Osteoblast (primary cell): ENCODE measurements around the gene MASP1. TPM values are rescaled to one million over a fixed set of nuclear protein-coding genes. Genes with fewer than 3 reads are reported as not detected.

Experiments used
- DNase-seq: peaks from one replicate; pipeline ENCODE4 v3.0.0; 2011; ENCODE audit warnings: low spot score, mixed read lengths; ENCODE audit not compliant: insufficient read length; ENCODE audit errors: missing footprints
- H2AFZ ChIP-seq: 2 replicates; pipeline ENCODE4 v1.6.0; 2011; ENCODE audit warnings: mild to moderate bottlenecking, low read length
- H3K27ac ChIP-seq: 2 replicates; pipeline ENCODE4 v1.5.1; 2011; ENCODE audit warnings: mild to moderate bottlenecking, low read depth, low read length, moderate library complexity
- H3K27me3 ChIP-seq: 2 replicates; pipeline ENCODE4 v1.6.0; 2012; ENCODE audit warnings: mild to moderate bottlenecking, control low read depth, inconsistent platforms, low read length, moderate library complexity; ENCODE audit not compliant: insufficient read depth
- H3K36me3 ChIP-seq: 2 replicates; pipeline ENCODE4 v1.5.1; 2011; ENCODE audit warnings: mild to moderate bottlenecking, low read length, control low read depth, moderate library complexity; ENCODE audit not compliant: insufficient read depth
- H3K4me1 ChIP-seq: 2 replicates; pipeline ENCODE4 v1.5.1; 2011; ENCODE audit warnings: mild to moderate bottlenecking, low read length, control low read depth, moderate library complexity; ENCODE audit not compliant: insufficient read depth
- H3K4me2 ChIP-seq: 2 replicates; pipeline ENCODE4 v1.6.0; 2011; ENCODE audit warnings: mild to moderate bottlenecking, low read length; ENCODE audit not compliant: insufficient read depth
- H3K4me3 ChIP-seq: fragments of 200-600 bp; sonication (generic); 3 replicates; pipeline ENCODE4 v1.5.1; 2012; ENCODE audit warnings: mild to moderate bottlenecking, low read length, inconsistent platforms; ENCODE audit not compliant: insufficient read depth
- H3K79me2 ChIP-seq: 2 replicates; pipeline ENCODE4 v1.6.0; 2012; ENCODE audit warnings: mild to moderate bottlenecking, low read length, control low read depth, inconsistent platforms; ENCODE audit not compliant: insufficient read depth
- H3K9me3 ChIP-seq: 2 replicates; pipeline ENCODE4 v1.5.1; 2011; ENCODE audit warnings: low read depth, low read length, control low read depth
- H4K20me1 ChIP-seq: 2 replicates; pipeline ENCODE4 v1.6.0; 2012; ENCODE audit warnings: mild to moderate bottlenecking, low read length, control low read depth; ENCODE audit not compliant: insufficient read depth
- total RNA-seq: library from RNA; depleted of rRNA; stranded (reverse); fragments of >200 nt; gene quantifications from 2 replicates; pipeline ENCODE4 v1.2.3, GENCODE V29; 2012
- TF ChIP-seq, protein P1 (sequence below): IDR thresholded peaks from 2 replicates; pipeline ENCODE4 v1.5.1; 2011; ENCODE audit warnings: mild to moderate bottlenecking, low read depth, low read length, moderate library complexity; ENCODE audit errors: extremely low read depth

Gene MASP1
- total RNA-seq, 1 donor = 1.4 TPM

DNA sequence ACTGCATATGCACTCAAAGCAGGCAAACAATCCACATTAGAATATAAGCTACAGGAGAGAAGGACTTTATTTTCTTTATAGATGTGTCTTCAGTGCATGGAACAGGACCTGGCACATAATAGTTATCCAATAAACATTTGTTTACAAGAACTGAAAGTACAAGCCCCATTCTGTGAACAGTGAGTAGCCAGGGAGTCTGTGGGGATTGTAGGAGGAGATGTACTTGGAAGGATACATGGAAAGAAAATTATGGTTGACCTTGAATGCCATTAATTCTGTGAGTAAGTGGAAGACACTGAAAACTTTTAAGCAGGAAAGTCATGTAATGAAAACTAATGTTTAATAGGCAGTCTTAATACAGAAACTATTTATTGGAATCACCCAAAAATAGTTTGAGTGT, 28.3 kb downstream of the MASP1 start:
- Histone ChIP-seq H4K20me1 (no peaks in the 10 kb centered on the region), H3K9me3 (no peaks in the 10 kb centered on the region), H3K4me3 (no peak overlapping the region), H3K4me1 (peaks cover 22% of the 10 kb centered on the region), H3K4me2 (no peak overlapping the region), H3K27ac (peak overlapping the region; percentile 45), H3K27me3 (no peaks in the 10 kb centered on the region), H2AFZ (no peak overlapping the region), H3K36me3 (no peaks in the 10 kb centered on the region), H3K79me2 (no peaks in the 10 kb centered on the region)
- peak; percentile 37 for DNase-seq
- TF ChIP-seq, protein P1, sequence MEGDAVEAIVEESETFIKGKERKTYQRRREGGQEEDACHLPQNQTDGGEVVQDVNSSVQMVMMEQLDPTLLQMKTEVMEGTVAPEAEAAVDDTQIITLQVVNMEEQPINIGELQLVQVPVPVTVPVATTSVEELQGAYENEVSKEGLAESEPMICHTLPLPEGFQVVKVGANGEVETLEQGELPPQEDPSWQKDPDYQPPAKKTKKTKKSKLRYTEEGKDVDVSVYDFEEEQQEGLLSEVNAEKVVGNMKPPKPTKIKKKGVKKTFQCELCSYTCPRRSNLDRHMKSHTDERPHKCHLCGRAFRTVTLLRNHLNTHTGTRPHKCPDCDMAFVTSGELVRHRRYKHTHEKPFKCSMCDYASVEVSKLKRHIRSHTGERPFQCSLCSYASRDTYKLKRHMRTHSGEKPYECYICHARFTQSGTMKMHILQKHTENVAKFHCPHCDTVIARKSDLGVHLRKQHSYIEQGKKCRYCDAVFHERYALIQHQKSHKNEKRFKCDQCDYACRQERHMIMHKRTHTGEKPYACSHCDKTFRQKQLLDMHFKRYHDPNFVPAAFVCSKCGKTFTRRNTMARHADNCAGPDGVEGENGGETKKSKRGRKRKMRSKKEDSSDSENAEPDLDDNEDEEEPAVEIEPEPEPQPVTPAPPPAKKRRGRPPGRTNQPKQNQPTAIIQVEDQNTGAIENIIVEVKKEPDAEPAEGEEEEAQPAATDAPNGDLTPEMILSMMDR = no peak

DNA sequence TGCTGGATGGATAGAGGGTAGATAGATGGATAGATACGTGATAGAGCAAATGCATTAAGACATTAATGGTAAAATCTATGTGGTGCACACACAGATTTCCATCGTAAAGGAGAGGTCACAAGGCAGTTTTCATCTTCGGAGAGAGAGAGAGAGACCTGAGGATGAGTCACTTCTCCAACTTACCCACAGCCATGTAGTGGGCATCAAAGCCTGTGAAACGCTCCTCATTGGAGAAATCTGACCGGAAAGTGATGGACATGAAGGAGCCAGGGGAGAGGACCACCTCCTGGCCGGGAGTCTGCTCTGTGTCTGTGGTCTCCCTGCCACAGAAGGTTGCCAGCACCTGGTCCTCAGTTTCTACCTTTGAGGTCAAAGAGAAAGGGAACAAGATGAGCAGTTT, 29.2 kb downstream of the MASP1 start:
- Histone ChIP-seq H3K79me2 (no peaks in the 10 kb centered on the region), H3K4me3 (no peak overlapping the region), H3K9me3 (no peaks in the 10 kb centered on the region), H3K27ac (no peak overlapping the region), H3K36me3 (no peaks in the 10 kb centered on the region), H4K20me1 (no peaks in the 10 kb centered on the region), H2AFZ (no peak overlapping the region), H3K27me3 (no peaks in the 10 kb centered on the region), H3K4me2 (no peak overlapping the region), H3K4me1 (peaks cover 22% of the 10 kb centered on the region)
- DNase-seq = no peak
- TF ChIP-seq, protein P1 = no peak

DNA sequence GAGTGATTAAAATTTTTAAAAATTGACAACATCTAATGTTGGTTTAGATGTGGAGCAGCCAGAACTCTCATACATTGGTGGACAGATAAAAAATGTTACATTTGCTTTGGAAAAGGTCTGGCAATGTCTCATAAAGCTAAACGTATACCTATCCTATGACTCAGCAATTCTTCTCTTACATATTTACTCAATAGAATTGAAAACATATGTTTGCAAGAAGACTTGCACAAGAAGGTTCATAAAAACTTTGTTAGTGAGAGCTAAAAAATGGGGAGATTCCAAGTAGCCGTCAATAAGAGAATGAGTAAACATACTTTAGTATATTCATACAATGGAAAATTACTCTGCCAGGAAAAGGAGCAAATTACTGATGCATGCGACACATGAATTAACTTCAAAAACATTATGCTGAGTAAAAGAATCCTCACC, 30.0 kb downstream of the MASP1 start:
- Histone ChIP-seq H3K36me3 (no peaks in the 10 kb centered on the region), H3K27ac (no peak overlapping the region), H3K4me1 (peaks cover 22% of the 10 kb centered on the region), H3K4me3 (no peak overlapping the region), H3K4me2 (no peak overlapping the region), H3K9me3 (no peaks in the 10 kb centered on the region), H4K20me1 (no peaks in the 10 kb centered on the region), H2AFZ (no peak overlapping the region), H3K79me2 (no peaks in the 10 kb centered on the region), H3K27me3 (no peaks in the 10 kb centered on the region)
- TF ChIP-seq, protein P1 = no peak
- DNase-seq = no peak

DNA sequence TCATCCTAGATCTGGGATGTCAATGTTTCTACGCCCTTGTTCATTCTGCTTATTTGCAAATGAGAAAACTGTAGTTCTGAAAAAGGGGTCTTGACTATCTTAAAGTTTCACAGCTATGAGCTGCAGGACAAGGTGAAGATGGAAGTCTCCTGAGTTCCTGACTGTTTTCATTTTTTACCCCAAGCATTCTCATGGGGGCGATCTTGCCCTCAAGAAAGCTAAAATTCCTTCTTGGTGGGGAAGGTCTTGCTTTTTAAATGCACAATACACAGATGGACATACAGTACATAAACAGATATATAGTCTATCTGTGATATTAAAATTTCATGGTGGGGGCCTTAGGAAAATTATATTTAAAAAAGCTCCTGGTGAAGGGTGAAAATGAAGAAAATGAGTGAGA, 32.4 kb downstream of the MASP1 start:
- H3K4me1 ChIP-seq = peaks cover 8% of the 10 kb centered on the region
- no peak overlapping the region for H2AFZ ChIP-seq
- no peaks in the 10 kb centered on the region for H3K9me3 ChIP-seq
- H3K27ac ChIP-seq = no peak overlapping the region
- no peaks in the 10 kb centered on the region for H3K36me3 ChIP-seq
- no peak overlapping the region for H3K4me3 ChIP-seq
- no peaks in the 10 kb centered on the region for H3K79me2 ChIP-seq
- H3K4me2 ChIP-seq = no peak overlapping the region
- TF ChIP-seq, protein P1 = no peak
- no peak for DNase-seq
- no peaks in the 10 kb centered on the region for H4K20me1 ChIP-seq
- H3K27me3 ChIP-seq = no peaks in the 10 kb centered on the region
